ENCODE results near the gene TMEM98.
"Not testable (repeated sequence)": the region's sequence is repeated elsewhere in the genome, so short reads cannot be mapped to it uniquely, and the experiment has no call there.

The TMEM98 gene

GRCh38 chr17:32926183-32926582 is 1.8 kb upstream of the TMEM98 start:
- in situ Hi-C loops (cut with MboI; ENCODE audit: low sequenced_read_pairs, unreplicated experiment) = no loop called here
- DNase-seq (ENCODE audit: low spot score) = no peak
- no peak for TF ChIP-seq CTCF (IDR thresholded peaks at IDR 0.05; ENCODE audit: borderline replicate concordance, control extremely low read depth, extremely low read depth, insufficient read depth, missing control alignments)

GRCh38 chr17:32926789-32927188 is 1.2 kb upstream of the TMEM98 start:
- DNase-seq (ENCODE audit: low spot score); in situ Hi-C loops (cut with MboI; ENCODE audit: low sequenced_read_pairs, unreplicated experiment): not testable (repeated sequence)

- no peak for TF ChIP-seq CTCF (IDR thresholded peaks at IDR 0.05; ENCODE audit: borderline replicate concordance, control extremely low read depth, extremely low read depth, insufficient read depth, missing control alignments)
- no peak for DNase-seq (ENCODE audit: low spot score)
- in situ Hi-C loops (cut with MboI; ENCODE audit: low sequenced_read_pairs, unreplicated experiment) = no loop called here
Observed at GRCh38 chr17:32927201-32927723, 691 bp upstream of the TMEM98 start.

- in situ Hi-C loops (cut with MboI; ENCODE audit: low sequenced_read_pairs, unreplicated experiment) = no loop called here
- no peak for DNase-seq (ENCODE audit: low spot score)
- no peak for TF ChIP-seq CTCF (IDR thresholded peaks at IDR 0.05; ENCODE audit: borderline replicate concordance, control extremely low read depth, extremely low read depth, insufficient read depth, missing control alignments)
Observed at GRCh38 chr17:32928586-32929535, 908 bp downstream of the TMEM98 start.

GRCh38 chr17:32929588-32929987 is 1.6 kb downstream of the TMEM98 start:
- DNase-seq (ENCODE audit: low spot score) = no peak
- in situ Hi-C loops (cut with MboI; ENCODE audit: low sequenced_read_pairs, unreplicated experiment) = no loop called here
- TF ChIP-seq CTCF (IDR thresholded peaks at IDR 0.05; ENCODE audit: borderline replicate concordance, control extremely low read depth, extremely low read depth, insufficient read depth, missing control alignments) = no peak

- in situ Hi-C loops (cut with MboI; ENCODE audit: low sequenced_read_pairs, unreplicated experiment) = no loop called here
- no peak for TF ChIP-seq CTCF (IDR thresholded peaks at IDR 0.05; ENCODE audit: borderline replicate concordance, control extremely low read depth, extremely low read depth, insufficient read depth, missing control alignments)
- no peak for DNase-seq (ENCODE audit: low spot score)
Observed at GRCh38 chr17:32930512-32930911, 2.6 kb downstream of the TMEM98 start.

- no peak for TF ChIP-seq CTCF (IDR thresholded peaks at IDR 0.05; ENCODE audit: borderline replicate concordance, control extremely low read depth, extremely low read depth, insufficient read depth, missing control alignments)
- in situ Hi-C loops (cut with MboI; ENCODE audit: low sequenced_read_pairs, unreplicated experiment) = no loop called here
- no peak for DNase-seq (ENCODE audit: low spot score)
Observed at GRCh38 chr17:32931686-32932085, 3.7 kb downstream of the TMEM98 start.

All from GM13976 (cell line).